ENCODE measurements around the gene STRC.
"Not testable (repeated sequence)": the region's sequence is repeated elsewhere in the genome, so short reads cannot be mapped to it uniquely, and the experiment has no call there.

The STRC gene

DNA sequence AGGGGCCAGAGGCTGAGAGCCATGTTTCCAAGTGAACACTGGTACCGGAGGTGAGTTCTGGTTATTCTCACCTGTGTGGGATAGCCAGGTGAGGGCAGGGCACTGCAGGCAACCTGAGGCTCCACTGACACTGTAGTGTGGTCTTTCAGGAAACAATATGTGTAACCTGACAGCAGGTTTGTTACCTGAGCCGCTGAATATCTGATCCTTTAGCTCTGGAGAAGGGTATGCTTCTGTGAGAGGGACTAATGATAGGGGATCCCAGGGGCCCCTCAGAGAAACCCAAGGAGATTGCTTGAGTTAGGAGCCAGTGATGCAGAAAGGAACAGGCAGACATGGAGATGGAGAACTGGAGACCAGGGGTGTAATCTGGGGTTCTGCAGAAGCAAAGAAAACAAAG lies at the start of gene STRC:
Gene STRC (minus strand): TSS at position 101 of the 400 bp plus-strand sequence. CDS start 78 bp downstream, at position 23.
- not testable (repeated sequence) for DNase-seq

DNA sequence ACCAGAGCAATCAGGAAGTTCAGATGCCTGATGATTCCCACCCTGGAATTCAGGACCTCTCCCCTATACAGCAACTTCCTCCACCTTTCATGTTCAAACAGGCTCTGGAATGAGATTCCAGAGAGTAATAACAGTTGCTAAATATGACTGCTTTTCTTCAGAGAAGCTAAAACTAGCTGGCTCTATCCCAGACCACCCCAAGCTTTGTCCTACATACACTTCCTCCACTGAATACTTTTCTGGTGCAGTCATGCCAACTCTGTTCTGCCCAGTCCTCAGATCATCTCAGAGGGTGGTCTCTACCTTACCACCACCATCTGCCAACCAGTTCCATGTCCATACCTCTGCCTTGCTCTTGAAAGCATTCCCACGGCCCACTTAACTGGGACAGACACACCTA lies 47.6 kb upstream of the STRC start:
- DNase-seq, result not testable (repeated sequence)

DNA sequence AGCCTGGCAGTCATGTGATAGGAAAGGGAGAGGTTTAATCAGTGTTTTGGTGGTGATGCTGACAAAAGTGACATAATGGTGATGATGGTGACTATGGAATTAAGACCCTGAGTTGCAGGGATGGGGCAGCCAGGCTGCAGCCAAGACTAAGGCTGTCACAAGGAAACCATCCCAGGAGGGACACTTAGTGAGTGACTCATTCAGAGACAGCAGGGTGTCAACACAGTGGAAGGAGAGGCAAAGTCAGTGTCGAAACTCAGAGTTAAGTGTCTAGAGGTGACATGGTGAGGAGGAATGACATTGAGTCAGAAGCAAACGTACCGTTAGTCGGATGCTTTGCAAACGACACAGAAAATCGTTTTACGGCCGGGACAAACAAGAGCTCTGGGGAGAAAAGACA lies 44.7 kb upstream of the STRC start:
- not testable (repeated sequence) for DNase-seq

DNA sequence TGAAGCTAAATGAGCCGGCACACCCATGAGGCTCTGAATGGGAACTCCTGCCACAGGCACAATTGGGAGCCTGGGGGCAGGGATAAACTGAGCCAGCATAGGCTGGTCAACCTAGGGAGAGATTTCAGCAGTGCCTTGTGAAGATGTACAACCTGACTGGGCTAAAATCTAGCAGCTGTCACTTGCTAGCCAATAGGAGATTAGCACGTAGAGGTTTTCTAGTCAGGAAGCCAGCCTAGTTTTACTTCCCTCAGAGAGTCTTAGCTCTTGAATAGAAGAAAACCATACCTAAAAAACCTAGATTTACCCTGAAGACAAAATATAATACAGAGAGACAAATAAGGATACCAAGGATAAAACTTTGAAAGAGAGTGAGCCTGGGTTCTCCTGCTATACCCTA lies 43.7 kb upstream of the STRC start:
- not testable (repeated sequence) for DNase-seq

DNA sequence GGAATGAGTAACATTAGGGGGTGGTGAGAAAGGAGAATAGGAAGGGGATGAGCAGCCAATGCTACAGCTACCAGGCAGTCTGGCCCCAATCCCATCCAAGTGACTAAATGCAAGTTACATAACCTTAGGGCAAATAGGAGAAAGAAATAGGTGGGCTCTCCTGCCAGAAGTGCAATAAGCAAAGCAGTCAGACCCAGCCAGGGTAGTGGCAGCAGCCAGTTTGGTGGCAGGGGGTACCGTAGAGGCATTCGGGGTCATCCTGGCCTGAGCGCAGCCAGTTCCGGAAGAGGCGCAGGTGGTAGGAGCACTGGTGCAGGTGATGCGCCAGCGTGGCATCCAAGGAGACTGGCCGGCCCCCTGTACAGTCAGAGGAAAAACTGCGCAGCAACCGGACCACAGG lies 41.1 kb upstream of the STRC start:
- not testable (repeated sequence) for DNase-seq

DNA sequence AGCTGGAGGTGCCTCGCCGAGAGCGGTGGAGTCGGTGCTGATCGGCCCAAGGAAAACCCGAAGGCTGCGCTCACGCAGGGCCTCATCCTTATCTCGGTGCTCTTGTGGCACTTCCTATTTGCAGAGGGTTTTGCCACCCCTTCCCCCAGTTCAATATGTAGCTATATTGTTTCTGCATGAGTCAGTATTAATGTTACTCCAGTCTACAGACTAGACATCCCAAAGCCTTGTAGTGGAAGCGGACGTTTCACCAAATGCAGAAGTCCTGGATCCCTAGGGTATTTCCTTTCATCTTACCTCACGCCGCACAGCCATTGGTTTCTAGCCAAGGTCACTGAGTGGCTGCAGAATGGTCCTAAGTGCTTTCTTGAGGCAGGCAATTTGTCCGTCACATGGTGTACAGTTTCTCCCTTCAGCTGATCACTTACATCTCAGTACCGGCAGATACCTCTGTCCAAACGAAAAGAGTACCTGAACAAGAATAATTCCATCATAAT lies 30.9 kb upstream of the STRC start:
- not testable (repeated sequence) for DNase-seq

DNA sequence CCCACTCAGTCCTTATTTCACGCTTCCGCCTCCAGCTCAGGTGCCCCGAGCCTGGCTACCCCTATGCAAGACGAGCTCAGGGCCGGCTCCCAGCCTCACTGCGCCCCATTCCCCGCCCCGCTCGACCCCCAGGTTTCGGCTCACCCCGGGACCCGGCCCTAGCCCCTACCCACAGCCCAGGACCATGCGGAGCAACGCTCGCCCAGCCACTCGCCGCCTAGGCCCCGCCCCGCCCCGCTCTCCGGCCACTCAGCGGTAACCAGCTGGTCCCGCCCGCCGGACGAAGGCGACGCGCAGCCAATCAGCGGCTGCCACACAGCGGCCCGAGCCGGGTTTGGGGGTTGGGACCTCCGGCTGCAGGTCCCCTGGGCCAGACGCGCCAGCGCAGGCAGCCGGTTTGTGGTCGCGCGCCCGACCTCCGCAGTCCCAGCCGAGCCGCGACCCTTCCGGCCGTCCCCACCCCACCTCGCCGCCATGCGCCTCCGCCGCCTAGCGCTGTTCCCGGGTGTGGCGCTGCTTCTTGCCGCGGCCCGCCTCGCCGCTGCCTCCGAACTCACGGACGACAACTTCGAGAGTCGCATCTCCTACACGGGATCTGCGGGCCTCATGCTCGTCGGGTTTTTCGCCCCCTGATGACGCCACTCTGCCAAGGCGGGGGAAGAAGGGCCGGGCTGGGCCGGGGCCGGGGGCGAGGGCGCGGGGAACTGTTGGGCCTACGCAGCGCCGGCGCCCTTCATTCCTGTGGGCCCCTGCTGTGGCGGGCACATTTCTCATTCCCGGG lies 30.2 kb upstream of the STRC start, which contains the start of gene CATSPER2:
Gene CATSPER2 (minus strand): TSS at position 196 of the 781 bp plus-strand sequence. CDS start 783 bp downstream, outside the sequence.
- DNase-seq, result no peak

DNA sequence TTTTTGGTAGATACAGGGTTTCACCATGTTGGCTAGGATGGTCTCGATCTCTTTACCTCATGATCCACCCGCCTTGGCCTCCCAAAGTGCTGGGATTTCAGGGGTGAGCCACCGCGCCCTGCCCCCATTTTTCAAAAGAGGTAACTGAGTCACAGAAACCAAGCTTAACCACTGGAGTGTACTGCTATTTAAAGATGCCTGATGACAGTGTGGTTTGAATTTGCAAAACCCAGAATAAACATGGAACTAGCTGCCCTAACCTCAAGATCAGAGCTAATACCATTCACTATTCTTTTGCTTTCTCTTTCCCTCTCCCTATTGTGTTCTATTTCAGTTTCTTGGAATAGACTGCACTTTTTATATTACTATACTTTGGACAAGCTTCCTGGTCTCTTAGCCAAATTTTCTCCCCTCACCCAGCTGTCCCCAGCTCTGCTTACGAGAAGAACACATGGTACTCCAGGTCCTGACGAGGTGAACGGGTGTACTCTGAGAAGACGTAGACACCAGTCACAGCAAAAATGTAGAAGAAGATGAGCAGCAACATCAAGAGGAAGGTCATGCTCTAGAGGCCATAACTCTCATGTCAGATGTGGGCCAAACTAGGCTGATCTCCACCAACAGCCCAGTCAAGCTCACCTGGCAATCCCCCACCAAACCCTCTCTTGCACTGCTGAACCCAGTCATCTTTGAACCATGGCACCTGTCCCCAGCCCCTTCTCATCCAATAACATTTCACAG lies 20.0 kb upstream of the STRC start:
- not testable (repeated sequence) for DNase-seq

DNA sequence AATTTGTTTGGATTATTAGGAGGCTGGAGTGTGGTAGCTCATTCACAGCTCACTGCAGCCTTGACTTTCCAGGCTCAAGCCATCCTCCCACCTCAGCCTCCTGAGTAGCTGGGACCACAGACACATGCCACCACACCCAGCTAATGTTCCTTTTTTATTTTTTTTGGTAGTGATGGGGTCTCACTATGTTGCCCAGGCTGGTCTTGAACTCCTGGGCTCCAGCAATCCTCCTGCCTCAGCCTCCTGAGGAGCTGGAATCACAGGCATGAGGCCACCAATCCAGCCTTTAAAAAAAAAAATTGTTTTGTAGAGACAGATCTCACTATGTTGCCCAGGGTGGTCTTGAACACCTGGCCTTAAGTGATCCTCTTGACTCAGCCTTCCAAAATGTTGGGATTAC lies 8.3 kb upstream of the STRC start:
- not testable (repeated sequence) for DNase-seq

DNA sequence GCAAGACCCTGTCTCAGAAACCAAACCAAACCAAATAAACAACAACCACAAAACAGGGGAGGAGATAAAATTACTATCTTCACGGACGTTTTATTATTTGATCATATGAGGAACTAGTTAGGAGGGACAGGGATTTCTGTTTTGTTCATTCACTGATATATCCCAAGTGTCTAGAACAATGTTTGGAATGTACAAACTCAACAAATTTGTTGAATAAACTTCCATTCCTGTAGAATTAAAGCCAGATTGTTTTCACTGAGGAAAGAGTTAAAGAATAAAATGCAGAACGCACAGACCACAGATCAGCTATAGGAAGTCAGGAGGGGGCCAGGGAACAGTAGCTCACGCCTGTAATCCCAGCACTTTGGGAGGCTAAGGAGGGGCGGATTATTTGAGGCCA lies 6.5 kb upstream of the STRC start:
- no peak for DNase-seq

DNA sequence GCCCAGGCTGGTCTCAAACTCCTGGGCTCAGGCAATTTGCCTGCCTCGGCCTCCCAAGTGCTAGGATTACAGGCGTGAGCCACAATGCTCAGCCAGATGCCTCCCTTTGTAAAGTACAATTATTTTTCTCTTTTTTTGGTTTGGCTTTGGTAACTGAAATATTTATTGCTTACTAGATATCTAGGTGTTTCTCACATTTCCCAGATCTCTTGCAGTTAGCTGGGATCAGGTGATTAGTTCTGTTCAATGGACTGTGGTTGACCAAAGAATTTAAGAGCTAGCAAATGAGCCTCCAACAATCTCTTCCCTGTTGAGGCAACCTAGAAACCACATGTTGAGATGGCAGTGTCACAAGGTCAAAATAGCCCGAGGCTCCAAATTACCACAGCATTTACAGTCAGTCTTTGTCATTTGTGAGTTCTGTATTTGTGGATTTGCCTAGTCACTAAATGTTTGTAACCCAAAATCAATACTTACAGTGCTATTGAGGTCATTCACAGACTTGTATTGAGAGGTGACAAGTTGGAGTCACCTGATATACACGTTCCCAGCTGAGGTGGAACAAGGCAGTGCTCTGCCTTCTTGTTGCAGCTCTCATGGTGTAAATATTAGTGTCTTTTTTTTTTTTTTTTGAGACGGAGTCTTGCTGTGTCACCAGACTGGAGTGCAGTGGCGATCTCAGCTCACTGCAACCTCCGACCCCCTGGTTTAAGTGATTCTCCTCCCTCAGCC lies 3.6 kb upstream of the STRC start:
- not testable (repeated sequence) for DNase-seq

DNA sequence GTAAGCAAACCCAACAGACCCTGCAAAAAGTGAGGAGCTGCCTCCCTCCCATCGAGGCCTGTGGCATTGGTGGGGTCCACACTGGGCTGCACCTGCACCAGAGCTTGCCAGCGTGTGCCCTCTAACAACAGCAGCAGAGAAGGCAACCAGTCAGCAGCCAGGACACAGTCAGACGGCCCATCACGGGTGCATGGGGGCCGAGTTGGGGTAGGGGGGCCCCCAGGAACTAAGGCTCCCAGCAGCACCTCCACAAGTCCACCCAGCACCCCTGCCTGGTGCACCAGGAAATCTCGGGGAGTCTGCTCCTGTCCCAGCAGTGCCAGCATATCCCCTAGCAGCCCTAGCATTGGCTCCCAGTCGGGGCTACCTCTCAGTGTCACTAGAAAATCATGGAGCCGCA lies 850 bp downstream of the STRC start:
- DNase-seq, result not testable (repeated sequence)

DNA sequence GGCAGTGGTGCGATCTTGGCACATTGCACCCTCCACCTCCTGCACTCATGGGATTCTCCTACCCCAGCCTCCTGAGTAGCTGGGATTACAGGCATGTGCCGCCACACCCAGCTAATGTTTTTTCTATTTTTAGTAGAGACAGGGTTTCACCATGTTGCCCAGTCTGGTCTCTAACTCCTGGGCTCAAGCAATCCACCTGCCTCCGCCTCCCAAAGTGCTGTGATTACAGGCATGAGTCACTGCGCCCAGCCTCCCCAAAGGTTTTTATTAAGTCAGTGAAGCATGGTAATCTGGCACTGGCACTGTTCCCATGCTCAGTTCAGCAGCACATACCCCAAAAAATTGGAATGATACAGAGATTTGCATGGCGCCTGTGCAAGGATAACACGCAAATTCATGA lies 16.4 kb downstream of the STRC start:
- DNase-seq, result not testable (repeated sequence)

DNA sequence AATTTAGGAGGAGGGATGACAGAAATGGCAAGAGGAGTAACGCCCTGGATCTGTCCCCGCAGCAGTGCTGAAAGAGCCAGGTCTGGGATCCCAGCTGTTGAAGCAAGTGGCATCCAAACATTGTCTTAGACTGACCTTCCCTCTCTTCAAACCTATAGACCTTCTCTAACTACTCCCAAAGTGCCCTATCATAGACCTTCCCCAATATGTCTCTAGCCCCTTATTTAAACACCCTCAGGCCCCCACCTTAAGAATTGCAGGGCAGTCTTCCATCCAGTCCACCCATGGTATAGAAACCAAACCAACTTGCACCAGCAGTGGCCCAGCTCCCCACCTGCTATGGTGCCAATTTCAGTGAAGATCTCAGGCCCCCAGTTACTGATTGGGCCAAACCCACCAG lies 18.4 kb downstream of the STRC start:
- not testable (repeated sequence) for DNase-seq

DNA sequence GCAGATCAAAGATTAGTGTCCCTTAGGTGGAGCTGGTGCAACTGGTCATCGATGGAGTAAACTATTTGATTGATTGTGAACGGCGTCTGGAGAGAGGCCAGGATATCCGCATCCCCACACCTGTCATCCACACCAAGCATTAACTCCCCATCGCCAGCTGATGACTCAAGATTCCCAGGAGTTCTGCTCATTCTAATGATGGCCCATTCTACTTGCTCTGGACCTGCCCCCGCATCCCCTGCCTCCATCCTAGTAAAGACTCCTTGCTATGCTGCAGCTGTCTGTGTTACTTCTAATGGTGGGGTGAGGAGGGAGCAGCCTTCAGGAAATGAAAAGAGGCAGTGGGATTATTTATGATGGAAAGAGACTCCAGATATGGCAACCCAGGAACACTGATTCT lies 19.5 kb downstream of the STRC start:
- DNase-seq, result not testable (repeated sequence)

DNA sequence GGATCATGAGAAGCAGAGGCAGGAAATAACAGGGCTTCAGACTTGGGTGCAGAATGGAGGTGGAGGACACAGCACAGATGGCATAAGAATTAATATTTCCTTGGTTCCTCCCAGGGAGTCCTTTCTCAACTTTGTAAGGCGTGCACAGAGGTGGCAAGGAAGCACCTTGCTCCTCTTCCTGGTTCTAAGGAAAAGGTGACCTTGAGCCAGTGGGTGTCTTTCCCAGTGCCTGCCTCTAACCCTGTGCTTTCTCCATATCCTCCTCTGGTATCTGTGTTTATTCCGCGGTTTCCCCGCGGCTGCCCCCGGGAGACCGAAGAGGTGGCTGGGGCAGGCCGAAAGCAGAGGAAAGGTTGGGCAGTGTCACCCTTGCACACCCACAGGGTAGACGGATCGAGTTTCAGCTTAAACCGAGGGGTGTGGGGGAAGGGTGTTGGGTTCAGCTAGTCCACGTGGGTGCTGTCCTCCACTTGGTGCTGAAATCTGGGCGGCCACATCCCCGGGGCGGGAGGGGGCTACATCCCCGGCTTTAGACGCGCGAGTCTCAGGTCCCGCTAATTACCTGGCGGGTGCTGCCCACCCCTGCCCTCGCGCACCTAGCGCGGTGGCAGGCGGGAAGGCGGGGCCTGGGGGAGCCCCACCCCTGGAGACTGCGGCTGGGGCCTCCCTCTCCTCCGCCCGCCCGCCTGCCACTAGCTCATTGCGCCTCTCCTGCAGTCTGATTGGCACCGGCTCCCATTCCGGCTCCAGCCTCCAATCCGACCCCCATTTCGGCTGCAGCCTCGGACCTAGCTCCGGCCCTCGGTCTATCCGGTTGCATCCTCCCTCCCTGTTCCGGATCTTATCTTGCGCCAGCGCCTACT lies 25.0 kb downstream of the STRC start, which contains the start of gene CKMT1B:
Gene CKMT1B (plus strand): TSS at position 700 of the 863 bp plus-strand sequence. CDS start 192 bp downstream, outside the sequence.
- not testable (repeated sequence) for DNase-seq

DNA sequence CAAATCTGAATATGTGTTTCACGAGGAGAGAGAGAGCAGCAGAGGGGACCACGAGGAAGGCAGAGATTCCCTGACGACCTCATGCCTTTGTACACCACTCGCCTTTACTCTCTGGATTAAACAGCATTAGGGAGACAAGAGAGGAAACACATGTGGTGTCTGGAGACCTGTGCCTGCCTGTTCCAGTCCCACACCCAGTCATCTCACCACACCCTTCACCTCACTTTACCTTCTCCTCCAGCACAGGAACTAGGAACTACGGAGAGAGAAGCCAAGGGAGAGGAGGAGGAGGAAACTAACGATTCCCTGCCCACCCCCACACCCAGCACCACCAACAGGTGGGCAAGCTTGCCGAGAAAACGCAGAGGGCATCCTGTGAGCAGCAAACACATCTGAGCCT lies 25.8 kb downstream of the STRC start:
- not testable (repeated sequence) for DNase-seq

DNA sequence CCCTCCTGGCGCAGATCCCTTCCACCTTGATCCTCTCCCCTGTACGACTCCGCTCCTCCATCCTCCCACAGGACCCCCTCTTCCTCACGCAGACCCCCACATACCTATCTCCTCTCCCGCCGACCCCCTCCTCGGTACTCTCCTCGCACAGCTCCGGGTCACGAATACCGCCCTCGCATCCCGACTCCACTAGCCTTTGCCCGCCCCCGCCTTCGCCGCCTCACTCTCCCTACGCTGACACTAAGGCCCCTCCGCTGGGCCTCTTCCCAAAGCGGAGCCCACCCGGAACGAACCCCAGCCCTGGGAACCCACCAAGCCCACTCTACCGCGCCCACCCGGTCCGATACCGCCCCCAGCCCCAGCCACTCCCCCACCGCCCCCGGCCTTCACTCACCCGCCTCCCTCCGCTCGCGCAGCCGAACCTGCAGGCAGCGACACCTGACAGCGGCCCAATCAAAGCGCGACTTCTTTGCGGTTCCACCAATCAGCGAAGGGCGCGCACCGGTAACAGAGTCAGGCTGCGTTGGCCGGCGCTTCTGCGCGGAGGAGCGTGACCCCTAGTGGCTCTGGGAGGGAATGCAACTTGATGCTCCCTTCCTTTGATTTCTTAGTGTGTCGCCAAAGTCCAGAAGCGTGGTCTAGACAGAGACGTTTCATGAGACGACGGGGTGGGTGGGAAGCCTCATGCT lies 28.7 kb downstream of the STRC start, which contains the start of gene PPIP5K1:
Gene PPIP5K1 (minus strand): TSS at position 431 of the 689 bp plus-strand sequence. CDS start 5,704 bp downstream, outside the sequence.
- not testable (repeated sequence) for DNase-seq

DNA sequence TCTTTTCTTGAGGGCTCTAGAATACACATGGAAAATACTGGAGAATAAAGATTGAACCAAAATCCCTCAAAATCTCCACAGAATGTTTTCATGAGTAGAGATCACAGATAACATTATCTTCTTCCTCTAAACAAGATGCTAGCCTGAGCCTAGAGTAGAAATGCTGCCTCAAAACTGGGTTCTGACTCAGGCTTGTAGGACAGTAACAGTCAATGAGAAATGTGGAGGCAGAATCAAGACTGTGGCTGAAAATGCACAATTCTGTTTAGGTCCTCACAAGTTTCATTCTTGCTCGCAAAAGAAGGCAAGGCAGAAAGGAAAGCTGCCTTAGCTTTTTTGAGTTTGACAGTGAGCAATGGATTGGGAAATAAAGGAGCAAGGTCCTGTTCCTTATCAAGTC lies 44.0 kb downstream of the STRC start:
- DNase-seq, result not testable (repeated sequence)

DNA sequence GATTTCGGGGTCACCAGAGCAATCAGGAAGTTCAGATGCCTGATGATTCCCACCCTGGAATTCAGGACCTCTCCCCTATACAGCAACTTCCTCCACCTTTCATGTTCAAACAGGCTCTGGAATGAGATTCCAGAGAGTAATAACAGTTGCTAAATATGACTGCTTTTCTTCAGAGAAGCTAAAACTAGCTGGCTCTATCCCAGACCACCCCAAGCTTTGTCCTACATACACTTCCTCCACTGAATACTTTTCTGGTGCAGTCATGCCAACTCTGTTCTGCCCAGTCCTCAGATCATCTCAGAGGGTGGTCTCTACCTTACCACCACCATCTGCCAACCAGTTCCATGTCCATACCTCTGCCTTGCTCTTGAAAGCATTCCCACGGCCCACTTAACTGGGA lies 52.0 kb downstream of the STRC start:
- DNase-seq, result not testable (repeated sequence)

DNA sequence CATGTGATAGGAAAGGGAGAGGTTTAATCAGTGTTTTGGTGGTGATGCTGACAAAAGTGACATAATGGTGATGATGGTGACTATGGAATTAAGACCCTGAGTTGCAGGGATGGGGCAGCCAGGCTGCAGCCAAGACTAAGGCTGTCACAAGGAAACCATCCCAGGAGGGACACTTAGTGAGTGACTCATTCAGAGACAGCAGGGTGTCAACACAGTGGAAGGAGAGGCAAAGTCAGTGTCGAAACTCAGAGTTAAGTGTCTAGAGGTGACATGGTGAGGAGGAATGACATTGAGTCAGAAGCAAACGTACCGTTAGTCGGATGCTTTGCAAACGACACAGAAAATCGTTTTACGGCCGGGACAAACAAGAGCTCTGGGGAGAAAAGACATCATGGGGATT lies 54.8 kb downstream of the STRC start:
- not testable (repeated sequence) for DNase-seq

Data from CD4-positive, alpha-beta T cell treated with Interferon gamma for 1 hour (primary cell).